ENCODE results near the gene ACP7.

DNA sequence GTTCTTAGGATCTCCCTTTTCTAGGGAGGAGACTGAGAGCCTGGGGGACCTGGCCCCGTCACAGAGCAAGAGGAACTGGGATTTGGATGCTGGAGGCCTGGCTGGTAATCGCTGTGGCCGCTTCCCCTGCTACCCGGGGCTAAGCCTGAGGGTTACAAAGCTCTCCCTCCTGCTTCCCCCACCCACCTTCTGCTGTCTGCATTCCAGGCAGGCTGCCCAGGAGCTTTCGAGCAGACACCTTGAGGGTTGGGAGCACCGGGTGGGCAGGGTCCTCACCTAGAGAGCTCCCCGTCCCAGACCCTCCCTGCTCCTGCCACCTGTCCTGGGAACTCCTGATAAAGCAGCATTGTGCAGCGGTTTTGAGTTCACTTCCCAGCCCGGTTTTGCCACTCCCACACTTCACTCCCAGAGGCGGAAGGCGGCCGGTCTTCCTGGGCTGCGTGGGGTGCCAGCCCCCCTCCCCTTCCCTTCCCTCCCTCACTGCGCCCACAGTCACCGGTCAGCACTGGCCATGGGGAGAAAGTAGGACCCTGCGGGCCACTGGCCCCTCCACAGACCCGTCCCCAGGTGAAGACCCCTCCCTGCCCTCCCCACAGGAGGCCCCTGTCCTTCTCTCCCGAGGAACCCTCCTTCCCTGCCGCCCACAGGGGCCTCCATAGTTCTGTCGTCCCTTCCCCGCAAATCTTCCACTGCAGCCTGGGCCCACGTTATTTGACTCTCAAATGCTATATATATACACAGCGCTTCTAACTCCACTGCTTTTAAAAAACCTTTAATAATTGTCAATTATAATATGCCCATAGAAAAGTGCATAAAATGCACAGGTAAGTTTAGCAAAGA is 49.5 kb downstream of the ACP7 start:
- TF ChIP-seq, protein P1, sequence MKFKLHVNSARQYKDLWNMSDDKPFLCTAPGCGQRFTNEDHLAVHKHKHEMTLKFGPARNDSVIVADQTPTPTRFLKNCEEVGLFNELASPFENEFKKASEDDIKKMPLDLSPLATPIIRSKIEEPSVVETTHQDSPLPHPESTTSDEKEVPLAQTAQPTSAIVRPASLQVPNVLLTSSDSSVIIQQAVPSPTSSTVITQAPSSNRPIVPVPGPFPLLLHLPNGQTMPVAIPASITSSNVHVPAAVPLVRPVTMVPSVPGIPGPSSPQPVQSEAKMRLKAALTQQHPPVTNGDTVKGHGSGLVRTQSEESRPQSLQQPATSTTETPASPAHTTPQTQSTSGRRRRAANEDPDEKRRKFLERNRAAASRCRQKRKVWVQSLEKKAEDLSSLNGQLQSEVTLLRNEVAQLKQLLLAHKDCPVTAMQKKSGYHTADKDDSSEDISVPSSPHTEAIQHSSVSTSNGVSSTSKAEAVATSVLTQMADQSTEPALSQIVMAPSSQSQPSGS (CRISPR knock-in tag; IDR thresholded peaks at IDR 0.05; ENCODE audit: borderline replicate concordance, low read depth): no peak
- TF ChIP-seq ETV6 (CRISPR knock-in tag; IDR thresholded peaks at IDR 0.05): no peak
- TF ChIP-seq, protein P2, sequence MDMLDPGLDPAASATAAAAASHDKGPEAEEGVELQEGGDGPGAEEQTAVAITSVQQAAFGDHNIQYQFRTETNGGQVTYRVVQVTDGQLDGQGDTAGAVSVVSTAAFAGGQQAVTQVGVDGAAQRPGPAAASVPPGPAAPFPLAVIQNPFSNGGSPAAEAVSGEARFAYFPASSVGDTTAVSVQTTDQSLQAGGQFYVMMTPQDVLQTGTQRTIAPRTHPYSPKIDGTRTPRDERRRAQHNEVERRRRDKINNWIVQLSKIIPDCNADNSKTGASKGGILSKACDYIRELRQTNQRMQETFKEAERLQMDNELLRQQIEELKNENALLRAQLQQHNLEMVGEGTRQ (CRISPR knock-in tag; IDR thresholded peaks at IDR 0.05): no peak
- TF ChIP-seq, protein P3, sequence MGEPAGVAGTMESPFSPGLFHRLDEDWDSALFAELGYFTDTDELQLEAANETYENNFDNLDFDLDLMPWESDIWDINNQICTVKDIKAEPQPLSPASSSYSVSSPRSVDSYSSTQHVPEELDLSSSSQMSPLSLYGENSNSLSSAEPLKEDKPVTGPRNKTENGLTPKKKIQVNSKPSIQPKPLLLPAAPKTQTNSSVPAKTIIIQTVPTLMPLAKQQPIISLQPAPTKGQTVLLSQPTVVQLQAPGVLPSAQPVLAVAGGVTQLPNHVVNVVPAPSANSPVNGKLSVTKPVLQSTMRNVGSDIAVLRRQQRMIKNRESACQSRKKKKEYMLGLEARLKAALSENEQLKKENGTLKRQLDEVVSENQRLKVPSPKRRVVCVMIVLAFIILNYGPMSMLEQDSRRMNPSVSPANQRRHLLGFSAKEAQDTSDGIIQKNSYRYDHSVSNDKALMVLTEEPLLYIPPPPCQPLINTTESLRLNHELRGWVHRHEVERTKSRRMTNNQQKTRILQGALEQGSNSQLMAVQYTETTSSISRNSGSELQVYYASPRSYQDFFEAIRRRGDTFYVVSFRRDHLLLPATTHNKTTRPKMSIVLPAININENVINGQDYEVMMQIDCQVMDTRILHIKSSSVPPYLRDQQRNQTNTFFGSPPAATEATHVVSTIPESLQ (CRISPR knock-in tag; IDR thresholded peaks at IDR 0.05): no peak
- no peak for TF ChIP-seq SMAD3 (CRISPR knock-in tag; IDR thresholded peaks at IDR 0.05; ENCODE audit: borderline replicate concordance)
